Suprapubic skin (tissue), 4 donors: ENCODE data around the gene MYO16. TPM values are rescaled to one million over a fixed set of nuclear protein-coding genes. Genes with fewer than 3 reads are reported as not detected.
"Not testable (repeated sequence)": the region's sequence is repeated elsewhere in the genome, so short reads cannot be mapped to it uniquely, and the experiment has no call there.

Experiments used
- DNase-seq, 2 donors: peaks; one replicate each; pipeline ENCODE4 v3.0.0-alpha.2; 2019; ENCODE audit warnings: low spot score in 2 of 2
- H3K27ac ChIP-seq: fragments of 200-600 bp; sonication (generic); one replicate; pipeline ENCODE4 v1.5.1; 2019
- H3K27me3 ChIP-seq: fragments of 200-600 bp; sonication (generic); one replicate; pipeline ENCODE4 v1.5.1; 2019
- H3K36me3 ChIP-seq: fragments of 200-600 bp; sonication (generic); one replicate; pipeline ENCODE4 v1.5.1; 2019
- H3K4me1 ChIP-seq: fragments of 200-600 bp; sonication (generic); one replicate; pipeline ENCODE4 v1.5.1; 2019
- H3K4me3 ChIP-seq: fragments of 200-600 bp; sonication (generic); one replicate; pipeline ENCODE4 v1.5.1; 2019; ENCODE audit warnings: mild to moderate bottlenecking
- H3K9me3 ChIP-seq: fragments of 200-600 bp; sonication (generic); one replicate; pipeline ENCODE4 v1.5.1; 2019
- EP300 ChIP-seq: sonication (generic); formaldehyde crosslinking; IDR thresholded peaks from one replicate; pipeline ENCODE4 v1.6.1; 2017; ENCODE audit warnings: antibody characterized with exemption
- POLR2A ChIP-seq, 2 donors: fragments of 450-650 bp; IDR thresholded peaks; one replicate each; pipeline ENCODE4 v1.6.1; 2017; ENCODE audit warnings: antibody characterized with exemption in 2 of 2, mild to moderate bottlenecking in 2 of 2, moderate library complexity in 2 of 2
- POLR2AphosphoS5 ChIP-seq, 3 donors: sonication (generic); formaldehyde crosslinking; IDR thresholded peaks; one replicate each; pipeline ENCODE4 v1.6.1; 2017; ENCODE audit warnings: antibody characterized with exemption in 3 of 3
- WGBS: methylation state at CpG from one replicate; pipeline ENCODE4 v1.1.5; 2018; 5-methylcytosine and 5-hydroxymethylcytosine counted together
- total RNA-seq, 4 donors: library from RNA; depleted of rRNA; stranded (reverse); fragments of >200 nt; gene quantifications; one replicate each; pipeline ENCODE4 v1.1.0, GENCODE V29; 2016
- TF ChIP-seq, protein P1 (sequence below), 2 donors: fragments of 200-600 bp in 1 of 2; fragments of 450-650 bp in 1 of 2; sonication (generic) in 1 of 2; IDR thresholded peaks; one replicate each; pipeline ENCODE4 v1.5.1; 2016 to 2019; ENCODE audit warnings: antibody characterized with exemption in 2 of 2, mild to moderate bottlenecking in 1 of 2, moderate library complexity in 1 of 2

MYO16 gene
- total RNA-seq, 4 donors from 2014 or later = 0.08 to 0.98 (median 0.25) TPM

GRCh38 chr13:109215377-109215776, 586.0 kb downstream of the MYO16 start:
- Histone ChIP-seq H3K4me1 (no peaks in the 10 kb centered on the region), H3K9me3 (no peaks in the 10 kb centered on the region), H3K27me3 (no peaks in the 10 kb centered on the region), H3K4me3 (no peak overlapping the region), H3K27ac (no peak overlapping the region), H3K36me3 (no peaks in the 10 kb centered on the region)
- no peak for TF ChIP-seq EP300
- TF ChIP-seq, protein P1, sequence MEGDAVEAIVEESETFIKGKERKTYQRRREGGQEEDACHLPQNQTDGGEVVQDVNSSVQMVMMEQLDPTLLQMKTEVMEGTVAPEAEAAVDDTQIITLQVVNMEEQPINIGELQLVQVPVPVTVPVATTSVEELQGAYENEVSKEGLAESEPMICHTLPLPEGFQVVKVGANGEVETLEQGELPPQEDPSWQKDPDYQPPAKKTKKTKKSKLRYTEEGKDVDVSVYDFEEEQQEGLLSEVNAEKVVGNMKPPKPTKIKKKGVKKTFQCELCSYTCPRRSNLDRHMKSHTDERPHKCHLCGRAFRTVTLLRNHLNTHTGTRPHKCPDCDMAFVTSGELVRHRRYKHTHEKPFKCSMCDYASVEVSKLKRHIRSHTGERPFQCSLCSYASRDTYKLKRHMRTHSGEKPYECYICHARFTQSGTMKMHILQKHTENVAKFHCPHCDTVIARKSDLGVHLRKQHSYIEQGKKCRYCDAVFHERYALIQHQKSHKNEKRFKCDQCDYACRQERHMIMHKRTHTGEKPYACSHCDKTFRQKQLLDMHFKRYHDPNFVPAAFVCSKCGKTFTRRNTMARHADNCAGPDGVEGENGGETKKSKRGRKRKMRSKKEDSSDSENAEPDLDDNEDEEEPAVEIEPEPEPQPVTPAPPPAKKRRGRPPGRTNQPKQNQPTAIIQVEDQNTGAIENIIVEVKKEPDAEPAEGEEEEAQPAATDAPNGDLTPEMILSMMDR (IDR thresholded peaks at IDR 0.05) = no peak
- no peak for TF ChIP-seq POLR2A (IDR thresholded peaks at IDR 0.05)
- WGBS = 71% methylated on average over 2 of the region's 2 CpGs
- no peak for DNase-seq

DNA sequence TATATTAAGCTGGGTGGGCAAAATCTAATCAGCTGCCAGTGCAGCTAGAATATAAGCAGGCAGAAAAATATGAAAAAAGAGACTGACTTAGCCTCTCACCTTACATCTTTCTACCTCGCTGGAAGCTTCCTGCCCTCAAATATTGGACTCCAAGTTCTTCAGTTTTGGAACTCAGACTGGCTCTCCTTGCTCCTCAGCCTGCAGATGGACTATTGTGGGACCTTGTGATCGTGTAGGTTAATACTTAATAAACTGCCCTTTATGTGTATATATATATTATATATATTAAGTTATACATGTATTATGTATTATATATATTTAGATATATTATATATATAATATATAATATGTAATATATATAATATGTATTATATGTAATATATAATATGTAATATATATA, 588.1 kb downstream of the MYO16 start:
- not testable (repeated sequence) for DNase-seq

DNA sequence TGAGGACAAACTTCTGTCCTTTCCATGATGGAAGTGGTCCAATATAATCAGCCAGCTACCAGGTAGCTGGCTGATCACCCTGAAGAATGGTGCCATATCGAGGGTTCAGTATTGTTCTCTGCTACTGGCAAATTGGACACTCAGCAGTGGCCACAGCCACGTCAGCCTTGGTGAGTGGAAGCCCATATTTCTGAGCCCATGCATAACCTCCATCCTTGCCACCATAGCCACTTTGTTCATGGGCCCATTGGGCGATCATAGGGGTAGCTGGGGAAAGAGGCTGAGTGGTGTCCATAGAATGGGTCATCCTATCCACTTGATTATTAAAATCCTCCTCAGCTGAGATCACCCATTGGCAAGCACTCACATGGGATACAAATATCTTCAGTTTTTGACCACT, 591.2 kb downstream of the MYO16 start:
- 93% methylated on average over 3 of the region's 3 CpGs for WGBS
- DNase-seq = no peak
- H3K4me3 ChIP-seq = no peak overlapping the region
- peaks cover 7% of the 10 kb centered on the region for H3K9me3 ChIP-seq
- no peaks in the 10 kb centered on the region for H3K27me3 ChIP-seq
- TF ChIP-seq POLR2A (IDR thresholded peaks at IDR 0.05) = no peak
- TF ChIP-seq POLR2AphosphoS5 (IDR thresholded peaks at IDR 0.05) = no peak
- TF ChIP-seq EP300 = no peak
- TF ChIP-seq, protein P1 (IDR thresholded peaks at IDR 0.05) = no peak
- H3K27ac ChIP-seq = no peak overlapping the region
- H3K4me1 ChIP-seq = no peaks in the 10 kb centered on the region
- H3K36me3 ChIP-seq = no peaks in the 10 kb centered on the region

More for the DNA sequence above, 588.1 kb downstream of the MYO16 start:
- not testable (repeated sequence) for H3K4me3 ChIP-seq, H3K9me3 ChIP-seq, H3K27ac ChIP-seq, H3K36me3 ChIP-seq, H3K27me3 ChIP-seq, H3K4me1 ChIP-seq
- WGBS = 89% methylated on average over 2 of the region's 2 CpGs

GRCh38 chr13:109224033-109224432, 594.6 kb downstream of the MYO16 start:
- no peak overlapping the region for H3K27ac ChIP-seq
- no peak for DNase-seq
- no peaks in the 10 kb centered on the region for H3K36me3 ChIP-seq
- TF ChIP-seq POLR2A (IDR thresholded peaks at IDR 0.05) (no peak), EP300 (no peak)
- TF ChIP-seq, protein P1 (IDR thresholded peaks at IDR 0.05) = no peak
- WGBS = 57% methylated on average over 4 of the region's 4 CpGs
- no peaks in the 10 kb centered on the region for H3K27me3 ChIP-seq
- no peak overlapping the region for H3K4me3 ChIP-seq
- no peaks in the 10 kb centered on the region for H3K4me1 ChIP-seq
- peaks cover 7% of the 10 kb centered on the region for H3K9me3 ChIP-seq

- TF ChIP-seq POLR2AphosphoS5 (IDR thresholded peaks at IDR 0.05) (no peak), EP300 (no peak), POLR2A (IDR thresholded peaks at IDR 0.05) (no peak)
- TF ChIP-seq, protein P1 (IDR thresholded peaks at IDR 0.05) = no peak
- DNase-seq = no peak
- Histone ChIP-seq H3K4me3 (no peak overlapping the region), H3K9me3 (peaks cover 11% of the 10 kb centered on the region), H3K27me3 (no peaks in the 10 kb centered on the region), H3K36me3 (no peaks in the 10 kb centered on the region), H3K4me1 (no peaks in the 10 kb centered on the region), H3K27ac (no peak overlapping the region)
- WGBS = 71% methylated on average over 1 of the region's 1 CpG
These were observed 597.2 kb downstream of the MYO16 start for GRCh38 chr13:109226631-109227030.

GRCh38 chr13:109227344-109227940, 598.0 kb downstream of the MYO16 start:
- Histone ChIP-seq H3K27me3 (no peaks in the 10 kb centered on the region), H3K27ac (no peak overlapping the region), H3K36me3 (no peaks in the 10 kb centered on the region), H3K9me3 (peaks cover 11% of the 10 kb centered on the region), H3K4me3 (no peak overlapping the region), H3K4me1 (no peaks in the 10 kb centered on the region)
- TF ChIP-seq POLR2A (IDR thresholded peaks at IDR 0.05) (no peak), POLR2AphosphoS5 (IDR thresholded peaks at IDR 0.05) (no peak), EP300 (no peak)
- TF ChIP-seq, protein P1 (IDR thresholded peaks at IDR 0.05) = no peak
- no peak for DNase-seq
- WGBS = 64% methylated on average over 3 of the region's 5 CpGs
